WTC11 (cell line): ENCODE data around the gene RNF2.

Experiments
- CTCF ChIP-seq: fragments of 200-600 bp; IDR thresholded peaks from 2 replicates; pipeline ENCODE4 v1.8.0; 2022; ENCODE audit warnings: antibody characterized with exemption
- FOXJ3 ChIP-seq: sonication (generic); formaldehyde crosslinking; IDR thresholded peaks from 2 replicates; pipeline ENCODE4 v1.9.0; 2021; ENCODE audit warnings: missing genetic modification reagents, mild to moderate bottlenecking, borderline replicate concordance
- ZBTB21 ChIP-seq: sonication (generic); formaldehyde crosslinking; IDR thresholded peaks from 2 replicates; pipeline ENCODE4 v1.8.1; 2023; ENCODE audit warnings: mild to moderate bottlenecking, missing genetic modification reagents, borderline replicate concordance
- TF ChIP-seq, protein P1 (sequence below): sonication (generic); formaldehyde crosslinking; IDR thresholded peaks from 2 replicates; pipeline ENCODE4 v1.8.1; 2022; ENCODE audit warnings: low read depth, mild to moderate bottlenecking, moderate library complexity, missing genetic modification reagents, borderline replicate concordance

GRCh38 chr1:185111873-185112272 is 66.5 kb downstream of the RNF2 start:
- TF ChIP-seq CTCF (no peak), FOXJ3 (no peak), ZBTB21 (CRISPR knock-in tag) (no peak)
- TF ChIP-seq, protein P1, sequence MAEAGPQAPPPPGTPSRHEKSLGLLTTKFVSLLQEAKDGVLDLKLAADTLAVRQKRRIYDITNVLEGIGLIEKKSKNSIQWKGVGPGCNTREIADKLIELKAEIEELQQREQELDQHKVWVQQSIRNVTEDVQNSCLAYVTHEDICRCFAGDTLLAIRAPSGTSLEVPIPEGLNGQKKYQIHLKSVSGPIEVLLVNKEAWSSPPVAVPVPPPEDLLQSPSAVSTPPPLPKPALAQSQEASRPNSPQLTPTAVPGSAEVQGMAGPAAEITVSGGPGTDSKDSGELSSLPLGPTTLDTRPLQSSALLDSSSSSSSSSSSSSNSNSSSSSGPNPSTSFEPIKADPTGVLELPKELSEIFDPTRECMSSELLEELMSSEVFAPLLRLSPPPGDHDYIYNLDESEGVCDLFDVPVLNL (CRISPR knock-in tag) = no peak
